Measurements from ENCODE around the gene CELF2.

- TF ChIP-seq POLR2A (IDR thresholded peaks at IDR 0.05) (no peak), CTCF (IDR thresholded peaks at IDR 0.05) (no peak), POLR2AphosphoS5 (IDR thresholded peaks at IDR 0.05; ENCODE audit: insufficient read depth in 1 of 2, low read depth in 1 of 2) (no peak)
Measured at GRCh38 chr10:11381023-11381422, 363.4 kb downstream of the CELF2 start.

Data from vagina (tissue), 2 donors.